Right renal pelvis (tissue), 4 donors: Measurements from ENCODE around the gene DCAF15. TPM values are rescaled to one million over a fixed set of nuclear protein-coding genes. Genes with fewer than 3 reads are reported as not detected.

Experiments
- DNase-seq, 4 donors: peaks; one replicate each; pipeline ENCODE4 v3.0.0-alpha.2; 2013; ENCODE audit warnings: low read depth in 4 of 4, low spot score in 3 of 4, missing footprints in 1 of 4
- polyA plus RNA-seq, 4 donors: library from polyadenylated mRNA; unstranded; fragments of 120-200 nt; gene quantifications; one replicate each; pipeline ENCODE4 v1.2.1, GENCODE V29; 2013; ENCODE audit not compliant: insufficient read length in 4 of 4

DCAF15 gene
- polyA plus RNA-seq, 4 donors: 33.3 to 41.3 (median 36.2) TPM

- no peak for DNase-seq
These were observed 22.4 kb upstream of the DCAF15 start for GRCh38 chr19:13929956-13930355.

GRCh38 chr19:13930402-13930801 lies 21.9 kb upstream of the DCAF15 start:
- no peak for DNase-seq

- DNase-seq: no peak
These were observed 20.7 kb upstream of the DCAF15 start for GRCh38 chr19:13931391-13932148.

GRCh38 chr19:13932149-13932637 lies 20.1 kb upstream of the DCAF15 start:
- DNase-seq: no peak

GRCh38 chr19:13932911-13933393 lies 19.4 kb upstream of the DCAF15 start:
- DNase-seq: no peak

GRCh38 chr19:13934785-13935109 lies 17.6 kb upstream of the DCAF15 start:
- DNase-seq: no peak

- no peak for DNase-seq
These were observed 16.4 kb upstream of the DCAF15 start for GRCh38 chr19:13935765-13936510.

- DNase-seq: no peak
These were observed 14.6 kb upstream of the DCAF15 start for GRCh38 chr19:13937479-13938300.

- no peak for DNase-seq
These were observed 13.8 kb upstream of the DCAF15 start, which contains the start of gene PODNL1 for GRCh38 chr19:13938301-13939064. PODNL1 (minus strand) TSS chr19:13938417; CDS start chr19:13938181, 236 bp downstream.

GRCh38 chr19:13942023-13942684 lies 10.2 kb upstream of the DCAF15 start:
- no peak for DNase-seq

- DNase-seq: no peak
These were observed 5.9 kb upstream of the DCAF15 start for GRCh38 chr19:13946414-13946813.

GRCh38 chr19:13951043-13951442 lies 1.3 kb upstream of the DCAF15 start:
- DNase-seq: no peak

- DNase-seq: no peak
These were observed 533 bp upstream of the DCAF15 start for GRCh38 chr19:13951799-13952153.

GRCh38 chr19:13952931-13953531 lies 722 bp downstream of the DCAF15 start:
- DNase-seq: no peak

- DNase-seq: no peak
These were observed 1.9 kb downstream of the DCAF15 start for GRCh38 chr19:13954185-13954584.

GRCh38 chr19:13955662-13956364 lies 3.5 kb downstream of the DCAF15 start:
- DNase-seq: no peak

- no peak for DNase-seq
These were observed 4.0 kb downstream of the DCAF15 start for GRCh38 chr19:13956365-13956744.

- no peak for DNase-seq
These were observed 4.7 kb downstream of the DCAF15 start for GRCh38 chr19:13957051-13957450.

GRCh38 chr19:13958043-13958442 lies 5.7 kb downstream of the DCAF15 start:
- DNase-seq: no peak
